DND-41 (cell line): ENCODE measurements around the gene CPE.

Experiments
- ATAC-seq: fragments of 200-7000 bp; cut with Tn5 transposase; 3 replicates; pipeline ENCODE4 v1.9.1; 2021; ENCODE audit warnings: low read depth; ENCODE audit not compliant: insufficient read depth
- DNase-seq: peaks from one replicate; pipeline ENCODE4 v3.0.0-alpha.2; 2020
- H2AFZ ChIP-seq: 2 replicates; pipeline ENCODE4 v1.6.0; 2012; ENCODE audit warnings: low read depth, low read length
- H3K27ac ChIP-seq: 2 replicates; pipeline ENCODE4 v1.5.1; 2012; ENCODE audit warnings: low read length, inconsistent platforms
- H3K27me3 ChIP-seq: fragments of 200-600 bp; sonication (generic); 2 replicates; pipeline ENCODE4 v1.6.0; 2012; ENCODE audit warnings: low read length, mild to moderate bottlenecking, inconsistent platforms; ENCODE audit not compliant: insufficient read depth, poor library complexity
- H3K36me3 ChIP-seq: 2 replicates; pipeline ENCODE4 v1.5.1; 2012; ENCODE audit warnings: low read length, inconsistent platforms; ENCODE audit not compliant: insufficient read depth
- H3K4me1 ChIP-seq: 2 replicates; pipeline ENCODE4 v1.5.1; 2012; ENCODE audit warnings: mild to moderate bottlenecking, low read length; ENCODE audit not compliant: insufficient read depth
- H3K4me2 ChIP-seq: 2 replicates; pipeline ENCODE4 v1.6.0; 2012; ENCODE audit warnings: mild to moderate bottlenecking, moderate library complexity, low read length, inconsistent platforms; ENCODE audit not compliant: insufficient read depth
- H3K4me3 ChIP-seq, 2 experiments: fragments of 200-600 bp in 1 of 2; shearing (Covaris generic) in 1 of 2; 2 replicates each; pipeline ENCODE4 v1.5.1; 2012 to 2016; ENCODE audit warnings: inconsistent platforms in 2 of 2, low read length in 2 of 2, mild to moderate bottlenecking in 2 of 2, low read depth in 1 of 2, moderate library complexity in 1 of 2
- H3K79me2 ChIP-seq: 2 replicates; pipeline ENCODE4 v1.6.0; 2012; ENCODE audit warnings: low read length, inconsistent platforms; ENCODE audit not compliant: insufficient read depth
- H3K9ac ChIP-seq: 2 replicates; pipeline ENCODE4 v1.6.0; 2012; ENCODE audit warnings: low read depth, mild to moderate bottlenecking, inconsistent platforms, low read length, moderate library complexity
- H3K9me3 ChIP-seq: 2 replicates; pipeline ENCODE4 v1.5.1; 2012; ENCODE audit warnings: low read length, moderate library complexity, mild to moderate bottlenecking, inconsistent platforms; ENCODE audit not compliant: insufficient read depth, severe bottlenecking
- H4K20me1 ChIP-seq: 2 replicates; pipeline ENCODE4 v1.6.0; 2012; ENCODE audit warnings: low read length; ENCODE audit not compliant: insufficient read depth
- EZH2 ChIP-seq: IDR thresholded peaks from 3 replicates; pipeline ENCODE4 v1.6.1; 2012; ENCODE audit warnings: borderline replicate concordance, low read depth, mild to moderate bottlenecking, moderate library complexity, low read length, inconsistent platforms; ENCODE audit not compliant: severe bottlenecking
- TF ChIP-seq, protein P1 (sequence below): IDR thresholded peaks from 2 replicates; pipeline ENCODE4 v1.5.1; 2012; ENCODE audit warnings: borderline replicate concordance, low read length, moderate library complexity, mild to moderate bottlenecking; ENCODE audit not compliant: poor library complexity, severe bottlenecking; ENCODE audit errors: extremely low read depth

CPE gene

DNA sequence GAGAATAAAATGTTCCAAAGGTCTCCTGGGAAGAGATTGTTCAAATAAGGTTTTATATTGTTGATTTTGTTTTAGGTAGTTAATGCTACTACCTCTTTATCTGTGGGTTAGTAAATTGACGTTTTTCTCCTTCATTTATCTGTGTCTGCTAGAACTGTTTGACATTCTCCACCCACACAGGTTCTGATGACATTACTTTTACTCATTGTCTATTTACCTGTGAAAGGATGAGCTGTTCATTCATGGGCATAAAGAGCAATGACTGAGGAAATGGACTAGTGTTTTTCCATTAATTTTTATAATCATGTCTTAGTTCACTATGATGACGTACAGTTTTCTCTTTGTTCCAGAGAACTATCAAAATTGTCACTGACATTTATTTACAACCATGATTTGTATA lies 75.6 kb downstream of the CPE start:
- no peak for ATAC-seq

DNA sequence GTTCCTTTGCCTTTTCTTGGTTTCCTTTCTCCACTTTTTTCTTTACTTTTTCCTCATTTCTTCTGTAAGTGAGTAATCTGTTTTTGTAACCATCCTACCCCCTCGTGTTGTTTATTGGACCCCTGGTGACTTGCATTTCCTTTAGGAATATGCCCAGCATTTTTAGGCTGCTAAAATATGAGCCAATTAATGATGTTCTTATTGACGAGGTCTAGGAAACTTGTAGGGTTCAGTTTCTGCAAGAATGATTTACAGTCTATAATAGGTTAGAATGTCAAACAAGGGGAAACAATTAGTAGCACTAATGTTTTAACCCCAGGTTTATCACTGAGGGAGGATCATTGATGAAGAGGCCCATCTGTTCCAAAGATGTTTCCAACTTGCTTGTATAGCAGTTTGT lies 79.0 kb downstream of the CPE start:
- H4K20me1 ChIP-seq, result no peaks in the 10 kb centered on the region
- H3K9me3 ChIP-seq, result no peaks in the 10 kb centered on the region
- H3K4me2 ChIP-seq, result no peak overlapping the region
- no peak overlapping the region for H2AFZ ChIP-seq
- no peak overlapping the region for H3K27ac ChIP-seq
- no peak for TF ChIP-seq EZH2
- TF ChIP-seq, protein P1, sequence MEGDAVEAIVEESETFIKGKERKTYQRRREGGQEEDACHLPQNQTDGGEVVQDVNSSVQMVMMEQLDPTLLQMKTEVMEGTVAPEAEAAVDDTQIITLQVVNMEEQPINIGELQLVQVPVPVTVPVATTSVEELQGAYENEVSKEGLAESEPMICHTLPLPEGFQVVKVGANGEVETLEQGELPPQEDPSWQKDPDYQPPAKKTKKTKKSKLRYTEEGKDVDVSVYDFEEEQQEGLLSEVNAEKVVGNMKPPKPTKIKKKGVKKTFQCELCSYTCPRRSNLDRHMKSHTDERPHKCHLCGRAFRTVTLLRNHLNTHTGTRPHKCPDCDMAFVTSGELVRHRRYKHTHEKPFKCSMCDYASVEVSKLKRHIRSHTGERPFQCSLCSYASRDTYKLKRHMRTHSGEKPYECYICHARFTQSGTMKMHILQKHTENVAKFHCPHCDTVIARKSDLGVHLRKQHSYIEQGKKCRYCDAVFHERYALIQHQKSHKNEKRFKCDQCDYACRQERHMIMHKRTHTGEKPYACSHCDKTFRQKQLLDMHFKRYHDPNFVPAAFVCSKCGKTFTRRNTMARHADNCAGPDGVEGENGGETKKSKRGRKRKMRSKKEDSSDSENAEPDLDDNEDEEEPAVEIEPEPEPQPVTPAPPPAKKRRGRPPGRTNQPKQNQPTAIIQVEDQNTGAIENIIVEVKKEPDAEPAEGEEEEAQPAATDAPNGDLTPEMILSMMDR, result no peak
- H3K9ac ChIP-seq, result no peak overlapping the region
- peaks cover 8% of the 10 kb centered on the region for H3K27me3 ChIP-seq
- no peaks in the 10 kb centered on the region for H3K79me2 ChIP-seq
- H3K4me3 ChIP-seq, result no peak overlapping the region
- ATAC-seq, result no peak
- H3K4me1 ChIP-seq, result no peaks in the 10 kb centered on the region
- no peaks in the 10 kb centered on the region for H3K36me3 ChIP-seq
- no peak for DNase-seq

More for the DNA sequence above, 75.6 kb downstream of the CPE start:
- no peaks in the 10 kb centered on the region for H4K20me1 ChIP-seq
- H3K79me2 ChIP-seq, result no peaks in the 10 kb centered on the region
- no peak overlapping the region for H3K4me2 ChIP-seq
- TF ChIP-seq EZH2, result no peak
- TF ChIP-seq, protein P1, result no peak
- no peaks in the 10 kb centered on the region for H3K36me3 ChIP-seq
- no peak for DNase-seq
- no peak overlapping the region for H3K4me3 ChIP-seq
- no peak overlapping the region for H3K27ac ChIP-seq
- no peak overlapping the region for H2AFZ ChIP-seq
- H3K27me3 ChIP-seq, result peaks cover 3% of the 10 kb centered on the region
- no peak overlapping the region for H3K9ac ChIP-seq
- H3K4me1 ChIP-seq, result no peaks in the 10 kb centered on the region
- no peaks in the 10 kb centered on the region for H3K9me3 ChIP-seq

DNA sequence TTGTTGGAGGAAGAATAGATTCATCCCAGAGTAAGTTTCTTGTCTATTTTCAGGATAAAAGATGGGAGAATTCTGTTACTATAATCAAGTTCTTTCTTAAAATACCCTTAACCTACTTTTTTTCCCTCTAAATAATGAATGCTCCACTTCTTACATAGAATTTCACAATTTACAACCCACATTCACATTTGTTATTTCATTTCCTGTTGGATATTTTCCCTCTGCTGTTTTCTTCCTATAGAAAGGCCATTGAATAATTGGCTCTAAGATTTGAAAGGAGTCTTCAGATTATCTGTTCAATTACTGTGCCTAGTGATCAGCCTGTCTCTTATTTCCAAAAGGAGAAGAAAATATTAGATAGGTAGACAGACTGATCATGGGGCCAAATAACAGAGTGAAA lies 79.7 kb downstream of the CPE start:
- TF ChIP-seq, protein P1, result no peak
- no peak for TF ChIP-seq EZH2
- H3K27ac ChIP-seq, result no peak overlapping the region
- no peaks in the 10 kb centered on the region for H4K20me1 ChIP-seq
- H2AFZ ChIP-seq, result no peak overlapping the region
- no peaks in the 10 kb centered on the region for H3K9me3 ChIP-seq
- no peaks in the 10 kb centered on the region for H3K4me1 ChIP-seq
- no peak for DNase-seq
- peaks cover 8% of the 10 kb centered on the region for H3K27me3 ChIP-seq
- H3K4me3 ChIP-seq, result no peak overlapping the region
- no peaks in the 10 kb centered on the region for H3K79me2 ChIP-seq
- H3K9ac ChIP-seq, result no peak overlapping the region
- H3K36me3 ChIP-seq, result no peaks in the 10 kb centered on the region
- no peak overlapping the region for H3K4me2 ChIP-seq
- ATAC-seq, result no peak
